Muscle of back (tissue), 11 donors: Measurements from ENCODE around the gene ESPN. TPM values are rescaled to one million over a fixed set of nuclear protein-coding genes. Genes with fewer than 3 reads are reported as not detected.
A peak's percentile ranks its signal among the peaks of the same experiment; 100 is the strongest.
"Not testable (repeated sequence)": the region's sequence is repeated elsewhere in the genome, so short reads cannot be mapped to it uniquely, and the experiment has no call there.

Experiments
- DNase-seq, 3 donors: peaks; one replicate each; pipeline versions ENCODE4 v3.0.0 to v3.0.0-alpha.2; 2013
- polyA plus RNA-seq, 10 donors: library from polyadenylated mRNA; unstranded; fragments of 120-200 nt; gene quantifications; one replicate each; pipeline ENCODE4 v1.2.1, GENCODE V29; 2013; ENCODE audit not compliant: insufficient read length in 10 of 10

ESPN gene
- polyA plus RNA-seq, 10 donors: 0.35 to 5.0 (median 1.3) TPM

DNA sequence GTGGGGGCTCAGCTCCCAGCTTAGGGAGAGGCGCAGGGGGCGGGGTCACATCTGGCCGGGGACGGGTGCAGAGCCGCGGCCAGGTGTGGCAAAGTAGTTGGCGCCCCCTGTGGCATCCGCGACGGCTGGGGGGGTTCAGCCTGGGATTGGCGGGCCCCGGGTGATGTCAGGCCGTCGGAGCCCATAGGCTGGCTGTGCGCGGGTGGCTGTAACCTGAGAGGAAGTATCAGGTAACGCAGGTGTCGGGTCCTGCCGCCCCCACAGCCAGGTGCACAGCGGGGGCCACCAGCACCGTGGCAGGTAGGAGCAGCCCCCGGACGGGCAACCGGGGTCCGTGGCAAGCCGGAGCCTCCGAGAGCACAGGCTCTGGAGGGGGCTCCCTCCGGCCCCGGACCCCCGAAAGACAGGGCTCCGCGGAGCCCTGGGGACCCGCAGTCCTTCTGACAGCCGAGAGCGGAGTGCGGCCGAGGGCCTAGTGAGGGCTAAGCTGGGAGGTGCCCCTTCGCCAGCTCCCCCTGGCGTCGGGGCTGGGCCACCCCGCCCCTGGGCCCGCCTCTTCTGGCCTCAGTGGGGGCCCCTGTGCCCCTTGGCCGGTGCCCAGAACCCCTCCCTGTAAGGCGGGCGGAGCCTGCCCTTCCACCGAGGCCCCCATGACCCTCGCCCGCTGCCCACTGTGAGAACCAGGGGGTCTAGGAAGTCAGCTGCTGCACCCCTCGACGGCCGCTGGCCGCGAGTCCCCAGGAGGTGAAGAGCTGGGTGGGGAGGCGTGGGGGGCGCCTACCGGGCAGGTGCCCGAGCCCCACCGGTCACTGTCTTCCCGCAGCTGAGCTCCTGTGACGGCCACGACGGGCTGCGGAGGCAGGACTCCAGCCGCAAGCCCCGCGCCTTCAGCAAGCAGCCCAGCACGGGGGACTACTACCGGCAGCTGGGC lies 23.5 kb downstream of the ESPN start:
- no peak for DNase-seq

DNA sequence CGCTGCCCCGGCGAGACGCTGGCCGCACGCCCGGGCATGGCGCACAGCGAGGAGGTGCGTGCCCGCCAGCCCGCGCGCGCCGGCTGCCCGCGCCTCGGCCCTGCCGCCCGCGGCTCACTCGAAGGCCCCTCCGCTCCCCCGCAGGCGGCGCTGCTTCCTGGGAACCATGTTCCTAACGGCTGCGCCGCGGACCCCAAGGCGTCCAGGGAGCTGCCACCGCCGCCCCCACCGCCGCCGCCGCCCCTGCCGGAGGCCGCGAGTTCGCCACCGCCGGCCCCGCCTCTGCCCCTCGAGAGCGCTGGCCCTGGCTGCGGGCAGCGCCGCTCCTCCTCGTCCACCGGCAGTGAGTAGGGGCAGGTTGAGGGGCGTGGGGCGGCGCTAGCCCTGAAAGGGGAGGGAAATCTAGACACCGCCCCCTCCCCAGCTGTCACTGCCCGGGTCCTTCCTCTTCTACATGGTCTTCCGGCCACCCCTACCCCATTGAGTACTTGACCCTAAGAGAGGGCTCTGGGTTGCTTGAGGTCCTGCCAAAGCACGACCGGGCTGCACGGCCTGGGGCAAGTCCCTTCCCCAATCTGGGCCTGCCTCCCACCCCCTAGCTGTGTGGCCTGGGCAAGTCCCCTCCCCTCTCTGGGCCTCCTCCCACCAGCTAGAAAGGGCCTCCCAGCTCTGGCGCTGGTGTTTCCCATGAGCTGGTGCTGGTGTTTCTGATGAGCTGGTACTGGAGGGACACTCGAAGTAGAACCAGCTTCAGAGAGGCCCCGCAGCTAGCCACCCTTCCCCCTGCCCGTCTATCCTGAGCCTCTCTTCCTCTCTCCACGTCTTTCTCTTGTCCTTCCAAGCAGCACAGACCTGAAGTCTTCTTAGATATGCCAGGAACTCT lies 24.4 kb downstream of the ESPN start:
- peak in 2 of 3 donors; percentile 33 to 43 for DNase-seq

DNA sequence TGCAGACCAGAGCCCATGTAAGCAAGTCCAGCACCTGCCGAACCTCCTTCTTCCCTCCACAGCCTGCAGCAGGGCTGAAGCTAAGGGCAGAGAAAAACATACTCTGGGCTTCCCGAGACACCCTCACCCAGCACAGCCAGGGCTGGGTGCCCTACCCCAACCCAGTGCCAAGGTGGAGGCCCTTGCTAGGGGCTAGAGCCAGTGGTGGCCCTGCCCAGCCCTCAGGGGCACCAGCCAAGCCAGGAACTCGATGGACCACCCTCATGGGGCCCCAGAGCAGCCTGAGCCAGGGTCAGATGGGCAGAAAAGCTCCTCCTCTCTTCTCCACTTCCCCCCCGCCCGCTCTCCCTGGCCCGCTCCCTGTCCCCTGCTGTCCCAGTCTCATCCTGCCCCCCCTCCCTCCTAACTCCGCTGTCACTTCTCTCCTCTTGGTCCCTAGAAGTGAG lies 25.5 kb downstream of the ESPN start:
- DNase-seq: no peak

DNA sequence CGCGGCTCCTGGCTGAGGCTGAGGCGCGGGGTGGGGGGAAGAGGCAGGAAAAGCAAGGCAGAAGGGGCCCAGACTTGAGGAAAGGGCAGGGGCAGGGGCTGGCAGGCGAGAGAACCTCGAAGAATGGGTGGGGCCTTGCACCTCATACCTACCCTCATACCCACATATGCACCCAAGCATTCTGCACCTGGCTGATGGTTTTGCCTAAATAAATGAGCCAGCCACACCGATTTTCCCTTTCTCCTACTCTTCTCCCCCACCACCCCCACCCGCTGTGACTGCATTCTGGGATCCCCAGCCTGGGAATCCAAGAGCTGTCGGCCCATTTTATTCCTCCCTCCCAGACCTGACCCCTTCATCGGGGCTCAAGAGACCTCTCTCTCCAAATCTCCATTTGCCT lies 25.9 kb downstream of the ESPN start:
- not testable (repeated sequence) for DNase-seq

DNA sequence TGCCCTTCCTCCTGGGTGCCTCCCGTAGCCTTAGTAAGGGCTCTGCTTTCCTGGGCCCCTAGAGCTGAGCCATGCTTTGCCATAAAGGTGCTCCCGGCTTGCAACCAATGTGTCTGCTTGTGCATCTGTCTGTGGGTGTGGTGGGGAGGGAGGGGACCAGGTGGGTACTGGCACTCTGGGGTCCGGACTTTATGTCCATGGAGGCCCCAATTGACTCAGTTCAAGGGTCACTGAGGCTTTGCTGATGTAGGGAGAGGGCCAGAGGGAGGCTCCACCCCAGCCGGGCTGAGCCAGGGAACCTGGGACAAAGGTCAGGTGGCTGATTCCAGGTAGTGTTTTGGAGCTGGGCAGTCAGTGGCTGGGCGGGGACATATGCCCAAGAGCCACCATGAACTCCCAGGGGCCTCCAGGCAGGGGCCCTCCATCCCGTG lies 26.4 kb downstream of the ESPN start:
- DNase-seq: no peak

DNA sequence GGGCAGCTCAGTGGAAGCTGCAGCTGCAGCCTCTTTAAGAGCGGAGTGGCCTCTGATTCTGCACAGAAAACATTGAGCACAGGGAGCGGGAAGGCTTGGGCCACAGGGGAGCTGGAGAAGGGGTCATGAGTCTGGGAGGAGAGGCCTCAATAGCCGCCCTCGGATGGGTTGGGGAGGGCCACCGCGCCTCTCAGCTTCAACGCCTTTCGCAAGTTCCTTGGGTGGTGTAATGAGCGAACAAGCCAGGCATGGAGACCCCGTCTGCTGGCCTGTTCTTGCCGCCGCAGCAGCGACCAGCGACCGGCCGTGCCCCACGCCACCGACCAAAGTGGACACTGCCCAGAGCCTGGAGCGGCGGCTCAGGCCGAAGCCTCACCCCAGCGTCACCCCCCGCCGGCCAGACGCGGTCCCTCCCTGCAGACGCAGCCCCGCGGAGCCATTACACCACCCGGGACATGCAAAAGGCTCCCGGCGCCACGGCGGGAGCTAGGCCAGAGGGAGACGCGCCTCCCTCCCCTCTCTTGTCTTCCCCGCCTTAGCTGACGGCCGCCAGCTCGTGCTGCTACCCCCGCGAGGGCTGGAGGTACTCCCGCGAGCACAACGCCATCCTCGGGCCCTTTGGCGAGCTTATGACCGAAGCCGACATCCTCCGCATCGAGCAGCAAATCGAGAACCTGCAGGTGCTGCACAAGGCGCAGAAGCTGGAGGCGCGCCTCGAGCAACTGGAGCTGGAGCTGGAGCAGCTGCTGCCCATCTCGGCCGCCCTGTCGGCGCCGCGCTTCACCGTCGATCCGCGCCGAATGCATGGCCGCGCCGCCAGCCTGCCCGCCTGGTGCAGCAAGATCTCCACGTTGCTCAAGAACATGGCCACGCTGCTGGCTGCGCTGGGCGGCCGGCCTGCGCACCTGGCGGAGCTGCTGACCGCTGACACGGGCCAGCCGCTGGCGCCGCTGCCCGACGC lies 29.6 kb downstream of the ESPN start:
- not testable (repeated sequence) for DNase-seq

DNA sequence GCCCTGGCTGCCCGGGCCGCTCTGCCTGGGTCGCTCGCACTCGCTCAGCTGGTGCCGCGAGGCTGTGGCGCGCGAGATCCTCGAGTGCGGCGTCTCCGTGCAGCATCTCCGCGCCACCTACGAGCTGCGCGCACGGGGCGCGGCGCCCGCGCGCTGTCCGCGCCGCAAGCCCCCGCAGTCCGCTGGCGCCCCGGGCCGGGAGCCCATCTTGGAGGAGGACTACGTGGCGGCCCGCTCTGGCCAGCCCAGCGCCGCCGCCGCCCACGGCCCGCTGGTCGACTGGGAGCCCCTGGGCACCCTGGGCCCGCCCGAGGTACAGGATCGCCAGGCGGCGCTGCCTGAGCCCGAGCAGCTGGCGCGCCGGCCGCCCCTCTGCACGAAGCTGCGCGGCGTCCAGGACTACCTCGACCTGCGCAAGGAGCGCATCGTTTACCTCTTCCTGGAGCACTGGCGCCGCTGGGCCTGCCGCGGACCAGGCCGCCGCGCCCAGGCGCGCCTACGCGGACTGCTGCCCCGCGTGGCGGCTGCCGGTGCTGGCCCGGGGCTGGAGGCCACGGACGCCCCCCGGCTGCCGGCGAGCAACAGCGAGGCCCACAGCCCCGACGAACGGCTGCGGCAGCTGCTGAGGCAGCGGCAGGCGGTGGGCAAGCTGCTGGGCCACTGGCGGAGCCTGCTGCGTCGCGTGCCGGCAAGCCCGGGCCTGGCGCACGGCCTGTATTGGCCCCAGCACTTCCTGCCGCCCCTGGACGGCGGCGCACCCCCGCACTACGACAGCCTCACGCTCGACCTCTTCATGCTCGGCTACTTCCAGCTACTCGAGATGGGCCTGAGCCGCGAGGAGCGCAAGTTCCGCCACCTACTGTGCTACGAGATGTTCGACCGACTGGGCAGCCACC lies 30.5 kb downstream of the ESPN start:
- no peak for DNase-seq

DNA sequence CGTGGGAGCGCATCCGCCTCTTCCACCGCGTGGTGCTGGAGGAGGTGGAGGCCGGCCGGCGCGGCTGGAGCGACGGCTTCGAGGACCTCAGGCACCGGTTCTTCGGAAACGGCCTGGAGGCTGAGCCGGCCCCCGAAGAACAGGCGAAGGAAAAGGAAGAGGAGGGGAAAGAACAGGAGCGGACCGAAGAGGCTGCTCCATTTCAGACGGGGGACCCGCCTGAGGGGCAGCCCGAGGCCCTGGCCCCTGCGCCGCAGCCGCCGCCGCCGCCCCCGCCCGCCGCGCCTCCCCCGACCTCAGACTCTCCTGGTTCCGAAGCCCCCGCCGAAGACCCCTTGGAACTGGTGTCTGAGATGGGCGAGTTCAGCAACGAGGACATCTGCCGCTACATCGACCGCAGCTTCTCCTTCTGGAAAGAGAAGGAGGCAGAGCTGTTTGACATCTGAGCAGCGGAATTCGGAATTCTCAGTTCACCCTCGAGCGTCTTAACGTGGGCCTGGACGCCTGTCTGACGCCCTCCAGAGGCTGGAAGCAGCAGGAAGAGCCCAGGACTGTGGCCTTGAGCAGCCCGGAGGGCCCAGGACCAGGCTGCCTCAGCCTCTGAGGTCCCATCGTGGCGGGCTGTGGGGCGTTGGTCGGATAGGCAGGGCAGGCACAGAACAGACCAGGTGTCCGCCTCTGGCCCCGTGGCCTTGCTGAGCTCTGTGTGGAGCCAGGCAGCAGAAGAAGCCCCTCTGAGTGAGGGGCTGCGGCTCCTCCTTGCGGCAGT lies 31.4 kb downstream of the ESPN start:
- DNase-seq: not testable (repeated sequence)

DNA sequence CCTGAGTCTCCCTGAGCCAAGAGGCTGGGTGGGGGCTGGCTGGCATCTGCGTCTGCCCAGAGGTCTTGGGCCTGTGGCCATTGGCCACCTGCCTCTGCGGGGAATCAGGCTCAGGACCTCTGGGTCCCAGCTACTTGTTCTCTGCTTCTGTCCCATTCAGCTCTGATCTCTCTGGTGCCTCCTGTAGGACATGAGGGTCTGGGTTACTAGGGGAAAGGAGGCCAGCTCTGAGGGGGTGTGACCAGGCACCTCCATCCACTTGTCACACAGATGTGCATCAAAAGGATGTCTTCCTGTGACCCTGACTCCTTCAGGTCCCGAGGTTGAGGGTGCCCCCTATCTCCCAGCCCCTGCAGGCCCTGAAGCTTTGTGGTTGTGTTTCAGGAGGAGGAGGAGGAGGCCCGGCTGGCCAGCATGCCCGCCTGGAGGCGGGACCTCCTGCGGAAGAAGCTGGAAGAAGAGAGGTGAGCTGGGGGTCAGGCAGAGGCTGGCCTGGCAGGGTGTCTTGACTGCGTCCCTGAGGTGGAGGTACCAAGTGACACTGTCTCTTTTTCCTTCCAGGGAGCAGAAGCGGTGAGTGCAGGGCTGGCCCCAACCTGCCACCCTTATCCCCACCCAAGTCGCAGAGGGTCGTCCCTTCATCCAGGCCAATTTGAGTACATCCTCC lies 32.4 kb downstream of the ESPN start:
- no peak for DNase-seq

DNA sequence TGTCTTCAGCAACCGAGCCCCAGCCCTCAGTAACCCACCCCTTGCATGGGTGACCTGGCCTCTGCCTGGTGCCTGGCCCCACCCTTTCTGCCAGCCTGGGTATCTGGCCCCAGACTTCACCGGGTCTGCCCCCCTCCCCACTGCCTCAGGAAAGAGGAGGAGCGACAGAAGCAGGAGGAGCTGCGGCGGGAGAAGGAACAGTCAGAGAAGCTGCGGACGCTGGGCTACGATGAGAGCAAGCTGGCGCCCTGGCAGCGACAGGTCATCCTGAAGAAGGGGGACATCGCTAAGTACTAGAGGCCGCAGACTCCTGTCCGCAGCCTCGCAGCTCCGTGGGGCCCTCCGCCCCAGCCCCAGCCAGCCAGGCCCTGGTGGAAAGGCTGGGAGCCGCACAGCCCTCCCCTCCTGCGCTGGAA lies 35.3 kb downstream of the ESPN start:
- no peak for DNase-seq

DNA sequence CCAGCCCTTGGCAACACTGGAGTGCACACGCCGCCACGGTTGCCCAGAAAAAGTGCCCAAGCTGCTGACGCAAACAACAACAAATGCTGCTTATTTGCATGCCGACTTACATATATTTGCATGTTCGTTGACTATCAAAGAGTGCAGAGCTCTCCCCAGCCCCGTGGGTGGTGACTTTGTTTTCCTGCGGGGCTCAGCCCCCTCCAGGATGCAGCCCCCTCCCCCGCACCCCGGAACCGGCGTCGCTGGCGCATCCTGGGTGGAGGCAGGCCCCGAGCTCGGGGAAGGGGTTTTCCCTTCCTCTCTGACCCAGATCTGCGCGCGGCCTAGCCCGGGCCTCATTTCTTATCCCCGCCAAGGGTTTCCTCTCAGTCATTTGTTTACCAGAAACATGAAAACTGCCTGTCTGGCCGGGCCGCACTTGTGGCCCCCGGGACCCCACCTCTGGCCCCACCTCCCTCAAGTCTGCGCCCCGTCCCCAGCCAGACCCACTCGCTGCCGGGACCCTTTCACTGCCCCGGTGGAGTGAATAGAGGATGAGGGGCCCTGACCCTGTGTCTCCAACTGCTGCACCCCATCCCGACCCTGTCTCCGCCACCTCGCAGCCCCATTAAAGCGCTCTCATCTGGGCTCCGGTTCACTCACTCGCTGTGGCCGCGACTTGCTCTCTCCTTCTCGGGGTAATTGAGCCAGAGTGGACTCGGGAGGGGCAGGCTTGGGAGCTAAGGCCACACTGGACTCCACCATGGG lies 35.9 kb downstream of the ESPN start:
- peak in 1 of 3 donors; percentile 54 for DNase-seq

DNA sequence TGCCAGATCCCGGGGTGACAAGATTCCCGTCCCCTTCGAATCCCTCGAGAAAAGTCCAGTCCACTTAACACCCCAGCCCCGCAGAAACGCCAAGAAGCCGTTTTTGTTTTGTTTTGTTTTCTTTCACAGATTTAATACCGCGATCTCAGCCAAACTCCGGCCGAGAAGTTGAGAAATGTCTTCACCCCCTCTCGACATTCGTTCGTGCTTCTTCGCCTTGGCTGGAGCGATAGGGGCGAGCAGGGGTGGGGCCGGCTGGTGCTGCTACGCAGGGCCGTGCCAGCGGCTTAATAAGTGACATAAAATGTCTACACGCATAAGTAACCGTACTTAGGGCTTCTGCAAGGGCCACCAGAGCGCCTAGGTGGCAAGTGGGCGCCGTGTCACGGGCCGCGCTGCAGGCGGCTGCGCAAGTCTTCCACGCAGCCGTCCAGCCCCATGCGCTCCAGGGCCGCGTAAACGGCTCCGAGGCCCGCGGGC lies 36.5 kb downstream of the ESPN start:
- peak in 1 of 3 donors; percentile 24 for DNase-seq

DNA sequence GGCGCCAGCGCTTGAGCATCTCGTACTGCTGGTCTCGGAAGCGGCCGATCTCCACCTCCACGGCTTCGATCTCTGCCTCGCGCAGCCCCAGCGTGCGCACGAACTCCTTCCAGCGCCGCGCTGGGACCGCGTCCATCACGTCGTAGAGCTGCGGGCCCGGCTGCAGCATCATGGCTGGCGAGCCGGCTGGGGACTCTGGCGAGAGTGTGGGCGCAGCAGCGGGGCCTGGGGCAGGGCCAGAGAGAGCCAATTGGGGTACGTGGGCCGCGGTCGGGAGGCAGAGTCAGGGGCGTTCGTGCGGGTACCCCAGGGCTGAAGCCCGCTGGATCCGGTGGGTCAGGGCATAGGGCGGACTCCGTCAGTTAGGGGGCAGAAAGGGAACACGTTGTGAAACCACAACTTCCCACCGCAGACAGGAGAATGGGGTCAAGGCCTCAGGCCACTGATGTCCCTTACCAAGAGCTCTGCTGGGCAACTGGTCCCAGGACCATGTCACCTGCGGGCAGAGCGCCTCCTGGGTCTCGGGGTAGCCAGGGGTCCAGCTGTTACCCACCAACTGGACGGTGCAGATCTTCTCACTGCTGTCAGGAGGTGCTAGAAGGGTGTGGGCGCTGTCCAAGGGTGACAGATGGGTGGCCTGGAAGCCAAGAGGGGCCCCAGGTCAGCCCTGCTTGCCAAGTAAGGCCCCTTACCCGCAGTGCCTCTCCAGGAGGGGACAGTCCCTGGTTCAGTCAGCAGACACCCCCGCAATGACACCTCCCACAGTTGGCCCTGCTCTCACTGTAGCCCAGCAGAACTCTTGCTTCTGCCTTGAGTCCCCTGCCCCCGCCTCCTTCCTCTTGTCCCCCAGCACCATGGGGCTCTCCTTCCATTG lies 37.2 kb downstream of the ESPN start:
- DNase-seq: no peak

DNA sequence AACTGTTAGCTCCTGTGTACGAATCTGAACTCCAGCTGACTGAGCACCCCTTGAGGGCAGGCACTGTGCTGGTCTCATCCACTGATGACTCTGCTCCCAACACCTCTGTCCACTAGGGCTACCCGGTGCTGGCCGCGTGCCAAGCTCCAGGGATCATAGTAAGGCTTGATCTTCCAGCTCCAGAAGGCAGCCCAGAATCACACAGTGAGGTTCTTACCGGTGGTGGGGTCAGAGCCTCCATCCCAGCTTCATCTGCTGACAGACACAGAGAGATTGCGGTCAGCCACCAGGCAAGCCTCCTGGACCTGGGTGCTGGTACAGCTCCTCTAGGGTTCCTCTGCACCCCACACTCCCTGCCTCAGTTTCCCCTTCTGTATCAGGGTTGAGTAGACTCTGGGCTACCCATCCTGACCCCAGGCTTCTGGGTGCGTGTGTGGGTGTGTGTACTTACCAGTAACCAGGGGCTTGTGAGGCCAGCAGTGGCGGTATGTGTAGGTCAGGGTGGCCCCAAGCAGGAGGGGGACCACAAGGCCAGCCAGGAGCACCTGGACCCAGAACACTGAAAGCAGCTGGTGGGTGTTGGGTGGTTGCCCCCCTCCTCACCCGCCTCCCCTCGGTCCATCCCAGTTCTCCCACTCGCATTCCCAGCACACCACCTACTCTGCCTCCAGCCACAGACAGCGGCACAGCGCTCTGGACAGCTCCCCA lies 38.0 kb downstream of the ESPN start:
- DNase-seq: no peak

DNA sequence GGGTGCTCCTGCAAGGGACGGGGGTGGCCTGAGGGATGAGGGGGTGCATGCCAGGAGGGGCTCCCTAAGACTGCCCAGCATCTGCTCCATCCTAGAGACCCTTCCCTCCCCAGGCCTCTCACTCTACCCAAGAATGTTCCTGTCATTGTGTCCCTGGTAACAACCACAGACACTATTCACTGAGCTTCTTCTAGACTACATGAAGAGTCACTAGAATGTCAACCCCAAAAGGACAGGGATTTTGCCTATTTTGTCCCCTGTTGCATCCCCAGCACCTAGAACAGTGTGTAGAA lies 38.5 kb downstream of the ESPN start:
- DNase-seq: no peak

DNA sequence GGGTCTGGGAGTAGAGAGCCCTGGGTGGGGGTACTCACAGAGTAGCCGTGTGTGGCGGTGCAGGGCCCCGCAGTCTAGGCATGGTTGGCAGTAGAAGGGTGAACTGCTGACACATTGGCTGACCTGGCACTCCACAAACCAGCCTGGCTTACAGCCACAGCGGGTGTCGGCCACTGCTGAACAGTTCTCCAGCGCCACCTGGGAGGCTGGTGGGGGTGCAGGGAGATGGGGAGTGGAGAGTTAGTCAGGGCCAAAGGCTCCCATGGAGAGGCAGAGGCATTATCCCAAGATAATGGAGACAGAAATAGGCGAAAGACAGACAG lies 39.9 kb downstream of the ESPN start:
- DNase-seq: no peak

DNA sequence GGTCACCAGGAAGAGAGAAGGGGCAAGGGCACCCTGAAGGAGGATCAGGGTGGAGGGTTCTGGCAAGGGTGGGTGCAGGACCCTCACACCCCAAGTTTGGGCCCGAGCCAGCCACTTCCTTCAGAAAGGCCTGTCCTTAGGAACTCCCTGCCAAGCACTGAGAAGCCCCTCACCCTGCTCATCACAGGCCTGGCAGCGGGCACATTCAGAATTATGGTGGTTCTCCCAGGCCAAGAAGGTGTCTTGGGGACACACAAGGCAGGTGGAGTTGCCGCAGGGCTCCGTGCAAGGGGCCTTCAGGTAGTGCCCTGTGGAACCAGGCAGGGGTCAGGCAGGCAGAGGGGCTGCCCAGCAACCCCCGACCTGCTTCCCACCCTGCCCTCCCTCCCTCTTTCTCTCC lies 40.3 kb downstream of the ESPN start:
- DNase-seq: no peak
